Measurements from ENCODE around the gene PAIP2.

The PAIP2 gene

DNA sequence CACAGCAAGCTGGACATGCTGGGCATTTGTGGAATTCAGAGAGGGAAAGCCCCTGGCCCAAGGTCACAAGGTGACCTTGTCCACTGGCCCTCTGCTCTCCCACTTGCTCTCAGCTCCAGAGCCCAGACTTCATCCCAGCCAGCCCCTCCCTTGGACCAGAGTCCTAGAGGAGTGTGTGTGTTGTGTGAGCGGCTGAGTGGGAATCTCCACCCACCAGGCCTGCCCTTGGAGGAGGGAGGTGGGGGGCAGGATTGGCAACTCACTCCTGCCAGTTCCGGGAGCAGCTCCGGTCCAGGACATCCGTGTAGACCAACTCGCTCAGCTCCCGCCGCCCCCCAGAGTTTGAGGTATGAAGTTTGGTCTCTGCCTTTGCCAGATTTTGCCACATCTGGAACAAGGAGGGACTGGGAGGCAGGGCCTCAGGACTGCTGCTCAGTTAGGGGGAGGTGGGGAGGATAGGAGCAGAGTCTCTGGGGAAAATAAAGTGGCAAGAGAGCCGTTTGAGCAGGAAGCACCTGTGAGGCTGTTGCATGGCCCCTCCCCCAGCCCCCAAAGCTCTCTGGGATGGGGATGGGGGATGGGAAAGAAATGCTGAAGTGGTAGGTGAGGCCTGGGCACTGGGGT, 46.7 kb downstream of the PAIP2 start:
- DNase-seq (ENCODE audit: extremely low read depth, low read depth): no peak
- no peak overlapping the region for H3K4me3 ChIP-seq (replicated peaks; ENCODE audit: low read depth, low read length)
- TF ChIP-seq, protein P1, sequence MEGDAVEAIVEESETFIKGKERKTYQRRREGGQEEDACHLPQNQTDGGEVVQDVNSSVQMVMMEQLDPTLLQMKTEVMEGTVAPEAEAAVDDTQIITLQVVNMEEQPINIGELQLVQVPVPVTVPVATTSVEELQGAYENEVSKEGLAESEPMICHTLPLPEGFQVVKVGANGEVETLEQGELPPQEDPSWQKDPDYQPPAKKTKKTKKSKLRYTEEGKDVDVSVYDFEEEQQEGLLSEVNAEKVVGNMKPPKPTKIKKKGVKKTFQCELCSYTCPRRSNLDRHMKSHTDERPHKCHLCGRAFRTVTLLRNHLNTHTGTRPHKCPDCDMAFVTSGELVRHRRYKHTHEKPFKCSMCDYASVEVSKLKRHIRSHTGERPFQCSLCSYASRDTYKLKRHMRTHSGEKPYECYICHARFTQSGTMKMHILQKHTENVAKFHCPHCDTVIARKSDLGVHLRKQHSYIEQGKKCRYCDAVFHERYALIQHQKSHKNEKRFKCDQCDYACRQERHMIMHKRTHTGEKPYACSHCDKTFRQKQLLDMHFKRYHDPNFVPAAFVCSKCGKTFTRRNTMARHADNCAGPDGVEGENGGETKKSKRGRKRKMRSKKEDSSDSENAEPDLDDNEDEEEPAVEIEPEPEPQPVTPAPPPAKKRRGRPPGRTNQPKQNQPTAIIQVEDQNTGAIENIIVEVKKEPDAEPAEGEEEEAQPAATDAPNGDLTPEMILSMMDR (IDR thresholded peaks at IDR 0.05; ENCODE audit: low read depth, low read length, missing control alignments): no peak

DNA sequence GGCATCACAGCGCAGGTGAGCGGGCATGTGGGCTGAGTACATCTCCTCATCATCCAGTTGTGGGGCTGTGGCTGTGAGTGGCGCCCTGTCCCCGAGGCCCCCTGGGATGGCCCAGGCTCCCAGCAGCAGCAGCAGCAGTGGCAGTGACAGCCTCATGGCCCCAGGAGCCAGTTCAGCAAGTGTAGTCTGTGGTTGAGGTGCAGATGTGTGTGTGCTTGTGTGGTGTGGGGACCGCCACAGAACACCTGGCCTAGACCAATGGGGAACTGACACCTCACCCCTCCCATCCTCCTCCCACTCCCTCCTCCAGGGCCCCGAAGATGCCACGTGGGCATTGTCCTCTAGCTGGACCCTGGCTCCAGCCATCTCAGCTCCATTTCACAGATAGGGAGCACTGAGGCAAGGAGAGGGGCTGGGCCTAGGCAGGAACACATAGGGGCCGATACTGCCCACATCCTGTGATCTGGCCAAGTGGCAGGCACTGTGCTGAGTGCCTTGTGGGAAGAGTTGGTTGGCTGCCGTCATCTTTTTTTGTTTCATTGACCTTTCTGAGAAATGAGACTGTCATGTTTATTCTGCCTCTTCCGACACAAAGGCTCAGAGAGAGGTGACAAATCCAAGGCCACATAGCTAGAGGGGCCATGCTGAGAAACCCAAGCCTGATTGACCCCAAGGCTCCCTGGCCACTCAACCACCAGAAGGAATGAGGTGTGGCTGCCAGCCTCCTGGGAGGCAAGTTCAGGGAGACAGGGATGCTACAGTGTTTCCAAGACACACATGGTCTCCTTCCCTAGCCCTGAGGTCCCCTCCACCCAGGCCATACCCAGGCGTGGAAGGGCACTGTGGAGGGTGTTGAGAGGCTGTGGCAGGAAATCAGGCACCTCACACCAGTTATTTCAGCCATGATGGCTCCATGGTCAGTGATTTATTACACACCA, 48.3 kb downstream of the PAIP2 start, which contains the start of gene MZB1:
TSS of gene MZB1 (minus strand) at position 213 of the 938 bp plus-strand sequence. CDS start at position 156, 57 bp downstream.
- H3K4me3 ChIP-seq (replicated peaks; ENCODE audit: low read depth, low read length): no peak within 1 kb of the TSS
- TF ChIP-seq, protein P1 (IDR thresholded peaks at IDR 0.05; ENCODE audit: low read depth, low read length, missing control alignments): no peak
- DNase-seq (ENCODE audit: extremely low read depth, low read depth): no peak

DNA sequence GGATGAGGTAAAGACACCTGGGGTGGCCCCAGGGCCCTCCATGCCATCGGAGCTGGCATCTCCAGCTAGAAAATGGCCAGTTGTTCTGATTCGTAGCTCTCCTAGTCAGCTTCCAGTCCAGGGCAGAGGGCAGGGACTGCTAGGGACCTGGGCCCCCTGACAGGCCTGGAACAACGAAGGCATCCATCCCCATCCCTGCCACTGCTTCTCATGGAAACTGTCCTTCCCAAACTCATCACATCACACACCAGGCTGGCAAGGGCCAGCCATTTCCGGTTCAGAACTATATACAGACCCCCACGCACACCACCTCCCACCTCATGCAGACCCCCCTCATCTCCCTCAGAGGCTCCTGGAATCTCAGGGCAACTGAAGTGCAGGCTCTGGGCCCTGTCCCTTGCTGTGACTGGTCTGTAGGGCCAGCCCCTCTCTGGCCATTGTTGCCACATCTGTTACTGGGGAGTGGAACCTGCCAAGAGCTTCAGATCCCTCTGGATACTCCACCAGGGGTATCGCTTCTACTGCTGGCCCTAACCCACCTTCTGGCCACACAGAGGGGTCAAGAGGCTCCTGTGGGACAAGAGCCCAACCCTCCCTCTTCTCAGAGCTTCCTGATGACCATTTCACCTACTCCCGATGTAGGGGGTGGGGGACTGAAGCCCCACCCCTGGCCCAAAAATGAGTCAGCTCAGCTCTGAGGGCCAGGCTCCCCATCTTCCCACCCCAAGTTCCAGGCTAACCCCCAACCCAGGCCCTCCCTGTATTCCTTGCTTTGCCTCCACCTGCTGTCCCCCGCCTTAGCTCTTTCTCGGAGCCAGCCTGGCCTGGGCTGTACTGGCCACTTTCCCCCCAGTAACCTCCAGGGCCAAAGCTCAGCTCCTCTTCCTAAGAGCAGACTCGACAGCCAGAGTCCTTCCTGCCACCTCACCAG, 49.2 kb downstream of the PAIP2 start:
- H3K4me3 ChIP-seq (replicated peaks; ENCODE audit: low read depth, low read length): no peak overlapping the region
- TF ChIP-seq, protein P1 (IDR thresholded peaks at IDR 0.05; ENCODE audit: low read depth, low read length, missing control alignments): no peak
- DNase-seq (ENCODE audit: extremely low read depth, low read depth): no peak

DNA sequence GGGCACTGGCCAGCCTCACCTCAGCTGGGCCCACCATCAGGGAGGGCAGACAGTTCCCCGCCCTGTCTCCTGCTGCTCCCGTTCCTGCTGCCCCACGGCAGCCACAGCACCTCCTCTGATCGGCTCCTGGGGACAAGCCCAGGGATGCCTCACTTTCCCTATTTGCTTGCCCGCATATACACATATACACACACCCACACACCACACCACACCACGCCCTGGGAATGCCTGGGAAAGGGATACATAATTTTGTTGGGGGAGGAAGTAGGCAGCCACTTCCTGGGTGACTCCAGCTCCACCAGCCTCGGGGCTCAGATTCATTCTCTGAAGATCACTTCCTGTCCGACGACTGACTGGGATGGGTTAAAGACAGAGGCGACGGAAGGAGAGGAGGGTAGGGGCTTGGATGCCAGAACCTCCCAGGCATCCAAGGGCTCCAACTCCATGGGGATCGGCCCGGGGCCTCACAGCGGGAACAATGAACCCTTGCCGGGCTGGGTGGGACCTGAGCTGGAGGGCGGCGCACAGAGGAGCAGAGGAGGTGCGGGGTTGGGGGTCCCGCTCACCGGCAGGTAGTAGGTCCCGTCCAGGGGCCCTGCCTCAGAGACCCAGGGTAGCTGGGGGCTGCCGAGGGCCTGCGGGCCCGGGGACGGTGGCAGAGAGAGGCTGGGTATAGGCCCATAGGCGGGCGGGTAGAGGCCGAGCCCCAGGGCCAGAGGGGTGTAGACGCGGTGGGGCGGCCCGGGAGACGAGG, 50.1 kb downstream of the PAIP2 start:
- TF ChIP-seq, protein P1 (IDR thresholded peaks at IDR 0.05; ENCODE audit: low read depth, low read length, missing control alignments): no peak
- H3K4me3 ChIP-seq (replicated peaks; ENCODE audit: low read depth, low read length): peak overlapping the region; percentile 52
- DNase-seq (ENCODE audit: extremely low read depth, low read depth): no peak

DNA sequence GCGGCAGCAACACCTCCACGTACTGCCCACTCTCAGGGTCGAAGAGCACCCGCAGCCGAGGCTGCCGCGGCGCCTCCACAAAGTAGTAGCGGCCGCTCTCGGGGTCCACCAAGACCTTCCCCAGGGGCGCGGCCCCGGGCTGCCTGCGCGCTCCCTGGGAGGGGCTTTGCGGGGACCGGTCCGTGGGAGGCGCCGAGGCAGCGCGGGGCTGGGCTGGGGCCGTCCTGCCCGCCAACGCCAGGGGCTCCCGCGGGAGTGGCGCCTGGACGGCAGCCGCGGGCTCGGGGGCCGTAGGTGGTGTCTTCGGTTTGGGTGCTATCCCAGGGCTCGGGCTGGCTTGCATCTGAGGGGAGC, 50.6 kb downstream of the PAIP2 start:
- H3K4me3 ChIP-seq (replicated peaks; ENCODE audit: low read depth, low read length): peak overlapping the region; percentile 52
- no peak for DNase-seq (ENCODE audit: extremely low read depth, low read depth)
- TF ChIP-seq, protein P1 (IDR thresholded peaks at IDR 0.05; ENCODE audit: low read depth, low read length, missing control alignments): no peak

All from HFF-Myc (cell line).